Activated T-cell treated with anti-CD3 and anti-CD28 coated beads, Interleukin-2, amount 50 U/mL, for 48 hours (primary cell): ENCODE data around the gene TTLL5.
"Not testable (repeated sequence)": the region's sequence is repeated elsewhere in the genome, so short reads cannot be mapped to it uniquely, and the experiment has no call there.

ENCODE experiments used
- DNase-seq, 2 experiments: peaks; one replicate each; pipeline ENCODE4 v3.0.0-alpha.2; 2020

TTLL5 gene

GRCh38 chr14:75650253-75651058 lies 10.6 kb upstream of the TTLL5 start:
- no peak for DNase-seq

- no peak for DNase-seq
Observed at GRCh38 chr14:75653563-75653962, 7.5 kb upstream of the TTLL5 start.

DNA sequence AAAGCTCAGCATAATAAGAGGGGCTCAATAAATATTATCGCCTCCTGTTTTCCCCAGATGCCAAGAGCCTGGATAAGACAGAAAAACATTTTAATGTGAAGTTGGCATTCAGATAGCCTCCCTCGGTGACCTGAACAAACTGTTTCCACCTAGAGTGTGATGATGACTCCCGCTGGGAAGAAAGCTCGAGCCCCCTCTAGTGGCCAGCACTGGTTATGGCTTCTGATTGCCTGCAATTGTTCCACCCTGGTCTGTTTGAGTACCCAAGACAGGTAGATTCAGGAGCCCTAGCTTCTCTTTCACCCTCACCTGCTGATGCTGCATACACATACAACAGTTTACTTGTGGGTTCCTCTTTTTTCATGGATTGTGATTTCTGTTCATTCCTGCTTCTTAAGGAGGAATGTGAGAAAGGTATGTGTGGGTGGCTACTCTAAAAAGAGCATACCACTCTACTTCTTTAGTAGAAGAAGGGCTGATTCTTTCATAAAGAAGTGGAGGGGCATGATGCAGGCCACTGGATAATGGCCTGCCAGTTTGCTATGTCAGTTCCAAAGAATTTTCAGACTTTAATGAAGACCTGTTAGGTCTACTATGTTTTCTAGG lies 6.8 kb upstream of the TTLL5 start:
- DNase-seq: peak; percentile 88 to 89

GRCh38 chr14:75655235-75655634 lies 5.8 kb upstream of the TTLL5 start:
- DNase-seq: no peak

- DNase-seq: no peak
Observed at GRCh38 chr14:75657331-75657730, 3.7 kb upstream of the TTLL5 start.

- no peak for DNase-seq
Observed at GRCh38 chr14:75658957-75659356, 2.1 kb upstream of the TTLL5 start.

DNA sequence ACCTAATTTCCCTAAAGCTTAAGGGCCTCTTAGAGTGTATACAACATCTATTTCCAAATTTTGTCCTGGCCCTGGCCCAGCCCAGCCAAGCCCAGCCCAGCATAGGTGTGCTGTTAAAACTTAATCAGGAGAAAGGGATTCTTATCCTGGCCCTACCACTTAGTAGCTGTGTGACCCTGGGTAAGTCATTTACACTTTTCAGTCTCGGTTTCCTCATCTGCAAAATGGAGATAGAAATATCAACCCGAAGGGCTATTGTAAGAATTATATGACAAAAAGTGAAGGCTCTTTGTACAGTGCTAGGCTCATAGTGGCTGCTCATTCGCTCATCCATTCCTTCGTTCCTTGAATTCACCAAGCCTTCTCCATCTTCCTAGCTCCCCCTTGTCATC lies 812 bp upstream of the TTLL5 start:
- no peak for DNase-seq

- no peak for DNase-seq
Observed at GRCh38 chr14:75661499-75661814, 411 bp downstream of the TTLL5 start.

DNA sequence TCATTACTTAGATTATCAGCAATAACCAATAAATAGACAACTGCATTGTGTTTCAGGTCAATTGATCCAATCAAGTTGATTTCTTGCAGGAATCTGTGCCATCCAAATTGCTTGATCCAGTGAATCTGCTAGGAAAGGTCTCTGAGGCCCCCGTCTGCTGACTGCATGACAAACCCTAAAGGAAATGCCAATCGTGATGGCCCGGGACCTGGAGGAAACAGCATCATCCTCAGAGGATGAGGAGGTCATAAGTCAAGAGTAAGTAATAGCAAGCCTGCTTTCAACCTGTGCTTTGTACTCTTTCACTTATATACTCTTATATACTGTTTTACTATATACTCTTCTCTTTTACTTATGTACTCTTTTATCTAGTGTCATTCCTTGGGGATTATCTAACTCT lies 1.9 kb downstream of the TTLL5 start:
- no peak for DNase-seq

- no peak for DNase-seq
Observed at GRCh38 chr14:75667099-75667765, 6.2 kb downstream of the TTLL5 start.

DNA sequence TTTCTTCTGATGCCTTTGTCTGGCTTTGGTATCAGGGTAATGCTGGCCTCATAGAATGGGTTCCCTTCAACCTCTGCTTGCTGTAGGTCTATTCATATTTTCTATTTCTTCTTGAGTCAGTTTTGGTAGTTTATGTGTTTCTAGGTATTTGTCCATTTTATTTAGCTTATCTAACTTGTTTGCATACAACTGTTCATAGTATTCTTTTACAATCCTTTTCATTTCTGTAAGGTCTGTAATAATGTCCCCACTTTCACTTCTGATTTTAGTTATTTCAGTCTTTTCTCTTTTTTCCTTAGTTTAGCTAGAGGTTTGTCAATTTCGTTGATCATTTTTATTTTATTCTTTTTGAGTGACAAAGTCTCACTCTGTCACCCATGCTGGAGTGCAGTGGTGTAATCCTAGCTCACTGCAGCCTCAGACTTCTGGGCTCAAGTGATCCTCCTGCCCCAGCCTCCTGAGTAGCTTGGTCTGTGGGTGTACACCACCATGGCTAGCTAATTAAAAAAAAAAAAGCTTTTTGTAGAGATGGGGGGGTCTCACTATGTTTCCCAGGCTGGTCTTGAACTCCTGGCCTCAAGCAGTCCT lies 11.7 kb downstream of the TTLL5 start:
- DNase-seq: no peak

- no peak for DNase-seq
Observed at GRCh38 chr14:75673345-75674035, 12.4 kb downstream of the TTLL5 start.

DNA sequence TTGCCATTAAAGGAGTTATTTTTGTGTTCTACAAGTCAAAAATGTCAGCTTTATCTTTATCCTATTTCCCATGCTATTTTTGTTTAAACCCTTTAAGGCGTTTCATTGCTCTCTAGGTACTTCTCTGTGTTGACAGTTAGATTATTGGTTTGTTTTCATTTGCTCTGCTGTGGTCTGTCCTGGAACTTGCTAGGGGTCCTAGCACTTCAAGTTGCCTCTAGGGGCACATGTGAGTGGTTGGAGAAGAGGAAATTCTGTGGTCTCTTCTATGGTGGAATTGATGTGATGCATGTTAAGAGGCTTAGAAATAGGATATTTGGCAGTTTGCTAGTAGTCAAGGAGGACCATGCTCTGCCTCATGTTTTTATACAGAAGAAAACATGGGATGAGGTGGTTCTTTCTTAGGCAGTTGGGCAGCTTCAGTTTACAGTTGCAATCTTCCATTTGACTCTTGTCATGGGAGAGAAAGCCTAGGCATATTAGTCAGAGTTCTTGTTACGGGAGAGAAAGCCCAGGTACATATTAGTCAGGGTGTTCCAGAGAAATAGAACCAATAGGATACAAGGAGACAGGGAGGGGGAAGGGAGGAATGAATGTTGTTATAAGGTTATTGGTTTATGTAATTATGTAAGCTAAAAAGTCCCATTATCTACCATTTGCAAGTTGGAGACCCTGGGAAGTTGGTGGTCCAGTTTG lies 14.4 kb downstream of the TTLL5 start:
- DNase-seq: no peak

DNA sequence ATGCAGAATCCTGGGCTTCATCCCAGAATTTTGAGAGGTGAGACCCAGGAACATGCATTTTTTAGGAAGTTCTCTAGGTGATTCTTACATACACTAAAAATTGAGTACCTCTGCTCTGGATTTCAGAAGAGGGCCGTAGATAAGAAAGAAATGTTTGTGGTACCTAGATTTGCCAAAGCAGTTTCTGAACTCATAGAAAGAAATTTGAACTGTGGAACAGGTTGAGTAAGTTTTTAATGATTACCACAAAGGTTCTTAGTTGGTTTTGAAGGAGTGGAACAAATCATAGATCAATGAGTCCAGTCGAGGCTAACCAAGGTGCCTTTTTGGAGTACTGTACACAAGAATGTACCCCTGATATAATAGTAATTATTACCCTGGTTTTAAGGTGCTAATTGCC lies 24.9 kb downstream of the TTLL5 start:
- no peak for DNase-seq

GRCh38 chr14:75689012-75689411 lies 28.0 kb downstream of the TTLL5 start:
- DNase-seq: no peak

GRCh38 chr14:75690010-75690409 lies 29.0 kb downstream of the TTLL5 start:
- DNase-seq: no peak

GRCh38 chr14:75695025-75695424 lies 34.0 kb downstream of the TTLL5 start:
- not testable (repeated sequence) for DNase-seq

GRCh38 chr14:75697386-75697785 lies 36.3 kb downstream of the TTLL5 start:
- DNase-seq: no peak

GRCh38 chr14:75697918-75698317 lies 36.9 kb downstream of the TTLL5 start:
- DNase-seq: no peak

GRCh38 chr14:75699331-75699730 lies 38.3 kb downstream of the TTLL5 start:
- no peak for DNase-seq

DNA sequence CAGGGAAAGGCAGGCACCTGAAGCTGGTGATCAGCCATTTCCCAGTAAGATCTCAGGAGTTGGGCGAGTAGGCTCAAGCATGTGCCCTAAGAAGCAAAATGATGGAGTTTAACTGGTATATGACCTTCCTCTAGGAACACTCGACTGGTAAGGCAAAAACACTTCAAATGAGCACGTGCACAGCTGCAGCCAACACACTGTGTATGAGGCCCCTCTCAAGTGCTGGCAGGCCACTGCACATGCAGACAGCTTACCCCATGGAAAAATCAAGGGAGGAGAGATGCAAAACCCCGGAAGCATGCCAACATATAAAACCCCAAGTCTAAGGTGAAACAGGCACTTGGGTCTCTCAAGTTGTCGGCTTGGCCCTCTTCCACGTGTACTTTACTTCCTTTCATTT lies 39.2 kb downstream of the TTLL5 start:
- DNase-seq: no peak

GRCh38 chr14:75702122-75702521 lies 41.1 kb downstream of the TTLL5 start:
- DNase-seq: no peak
